Ramos (cell line): ENCODE data around the gene LPCAT1.
"Not testable (repeated sequence)": the region's sequence is repeated elsewhere in the genome, so short reads cannot be mapped to it uniquely, and the experiment has no call there.

Experiments
- in situ Hi-C: fragments of 300-500 bp; cut with MboI; formaldehyde crosslinking; loops from one replicate; pipeline ENCODE4 v1.14.3; 2022; ENCODE audit warnings: low sequenced_read_pairs; ENCODE audit not compliant: unreplicated experiment

Gene LPCAT1

DNA sequence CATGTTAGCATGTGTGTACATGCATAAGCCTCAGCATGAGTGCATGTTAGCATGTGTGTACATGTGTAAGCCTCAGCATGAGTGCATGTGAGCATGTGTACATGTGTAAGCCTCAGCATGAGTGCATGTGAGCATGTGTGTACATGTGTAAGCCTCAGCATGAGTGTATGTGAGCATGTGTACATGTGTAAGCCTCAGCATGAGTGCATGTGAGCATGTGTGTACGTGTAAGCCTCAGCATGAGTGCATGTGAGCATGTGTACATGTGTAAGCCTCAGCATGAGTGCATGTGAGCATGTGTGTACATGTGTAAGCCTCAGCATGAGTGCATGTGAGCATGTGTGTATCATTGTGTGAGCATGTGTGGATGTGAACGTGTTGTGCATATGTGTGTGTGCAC is 64.3 kb downstream of the LPCAT1 start:
- in situ Hi-C loops: not testable (repeated sequence)

GRCh38 chr5:1456110-1456881 is 67.5 kb downstream of the LPCAT1 start:
- in situ Hi-C loops: not testable (repeated sequence)

DNA sequence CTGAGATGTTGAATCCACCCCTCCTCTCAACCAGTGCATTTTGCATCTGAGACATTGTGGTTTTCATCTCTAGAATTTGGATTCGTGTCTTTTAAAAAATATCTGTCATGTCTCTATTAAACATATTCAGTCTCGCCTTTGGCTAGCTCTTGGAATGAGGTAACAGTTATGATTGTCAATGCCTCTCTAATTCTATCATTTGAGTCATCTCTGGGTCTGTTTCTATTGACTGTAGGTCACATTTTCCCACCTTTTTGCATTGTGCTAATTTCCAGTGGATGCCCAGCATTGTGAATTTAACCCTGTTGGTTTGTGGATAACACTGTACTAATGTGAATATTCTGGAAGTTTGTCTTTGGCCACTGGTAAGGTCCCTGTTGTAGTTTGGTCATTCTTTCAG is 70.1 kb downstream of the LPCAT1 start:
- in situ Hi-C loops: no loop called here

DNA sequence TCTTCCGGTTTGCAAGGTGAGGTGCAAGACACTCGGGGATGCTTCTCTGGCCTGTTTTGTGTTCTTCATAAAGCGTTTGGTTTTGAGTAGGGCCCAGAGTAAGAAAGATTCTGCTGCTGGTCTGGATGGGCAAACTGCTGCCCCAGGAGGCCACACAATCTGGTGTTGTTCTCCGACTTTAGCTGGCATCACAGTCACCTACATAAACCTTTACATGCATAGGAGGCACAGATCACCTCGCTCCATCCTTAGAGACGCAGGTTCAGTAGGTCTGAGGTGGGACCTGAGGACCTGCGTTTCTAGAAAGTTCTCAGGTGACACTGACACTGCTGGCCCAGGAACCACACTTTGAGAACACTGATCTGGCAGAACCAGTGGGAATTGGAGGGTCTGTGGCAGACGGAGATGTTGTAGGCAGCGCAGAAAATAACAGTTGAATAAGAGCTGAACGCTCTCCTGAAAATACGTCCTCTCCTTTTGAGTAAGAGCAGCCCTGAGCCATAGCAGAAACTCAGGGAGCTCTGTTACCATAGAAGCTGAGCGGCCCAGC is 74.6 kb downstream of the LPCAT1 start:
- in situ Hi-C loops: no loop called here

- in situ Hi-C loops: no loop called here
Observed at GRCh38 chr5:1448511-1449011, 75.2 kb downstream of the LPCAT1 start.

DNA sequence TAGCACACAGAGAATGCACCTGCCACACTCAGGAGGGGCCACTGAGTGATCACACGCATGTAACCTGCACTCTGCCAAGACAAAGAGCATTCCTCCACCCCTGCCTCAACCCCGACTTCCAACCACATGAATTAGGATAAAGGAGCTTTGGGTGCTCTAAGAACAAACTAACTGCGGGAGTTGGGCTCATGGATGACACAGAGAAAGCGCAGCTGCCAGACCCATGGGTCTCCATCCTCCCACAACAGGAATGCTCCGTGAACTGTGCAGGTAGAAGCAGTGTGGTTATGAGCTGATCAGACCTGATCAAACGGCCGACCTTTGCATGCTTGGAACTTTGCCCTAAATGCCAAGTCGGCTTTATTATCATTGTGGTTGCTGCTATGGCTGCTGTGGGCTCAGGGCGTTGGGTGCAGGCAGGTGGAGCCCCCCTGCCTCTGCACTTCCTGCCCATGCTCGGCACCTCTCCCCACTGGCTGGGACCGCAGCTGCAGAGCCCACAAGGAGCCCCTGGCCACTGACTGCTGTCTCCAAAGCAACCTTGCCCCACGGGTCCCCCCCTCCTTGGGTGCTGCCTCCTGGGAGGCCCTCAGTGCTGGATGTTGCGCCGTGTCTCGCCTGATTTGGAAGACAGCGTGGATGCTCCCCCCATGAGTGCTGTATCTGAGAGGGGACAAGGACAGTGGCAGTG is 75.9 kb downstream of the LPCAT1 start:
- in situ Hi-C loops: no loop called here

DNA sequence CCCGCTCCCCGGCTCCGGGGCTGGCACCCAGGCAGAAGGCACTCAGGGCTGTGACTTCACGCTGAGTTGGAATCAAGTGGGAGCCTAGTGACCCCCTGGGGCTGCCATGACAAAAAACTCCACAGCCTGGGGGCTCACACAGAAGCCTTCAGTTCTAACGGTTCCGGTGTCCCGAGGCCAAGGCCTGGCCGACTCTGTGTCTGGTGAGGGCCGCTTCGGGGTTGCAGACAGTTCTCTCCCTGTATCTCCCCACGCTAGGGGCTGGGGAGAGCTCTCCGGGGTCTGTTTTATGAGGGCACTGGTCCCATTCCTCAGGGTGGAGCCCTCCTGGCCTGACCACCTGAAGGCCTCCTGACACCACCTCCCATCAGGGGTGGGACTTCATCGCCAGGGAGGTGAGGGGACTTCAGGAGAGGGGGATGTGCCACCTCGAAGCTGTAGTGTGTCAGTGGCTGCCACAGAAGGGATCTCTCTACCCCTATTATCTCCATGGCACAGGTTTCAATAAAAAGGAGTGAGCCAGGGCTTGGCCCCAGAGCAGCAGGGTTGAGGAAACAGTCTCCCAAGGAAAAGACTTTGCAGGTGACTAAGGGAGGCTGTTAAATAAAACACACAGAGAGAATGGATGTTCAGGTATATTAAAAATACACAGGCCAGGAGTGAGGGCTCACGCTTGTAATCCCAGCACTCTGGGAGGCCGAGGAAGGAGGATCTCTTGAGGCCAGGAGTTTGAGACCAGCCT is 77.0 kb downstream of the LPCAT1 start:
- in situ Hi-C loops: no loop called here

GRCh38 chr5:1445689-1446601 is 77.8 kb downstream of the LPCAT1 start:
- in situ Hi-C loops: no loop called here

- in situ Hi-C loops: no loop called here
Observed at GRCh38 chr5:1445313-1445688, 78.5 kb downstream of the LPCAT1 start, which contains the start of gene SLC6A3. TSS of gene SLC6A3 (minus strand) at chr5:1445440. CDS start at chr5:1443197, 2,243 bp downstream.

DNA sequence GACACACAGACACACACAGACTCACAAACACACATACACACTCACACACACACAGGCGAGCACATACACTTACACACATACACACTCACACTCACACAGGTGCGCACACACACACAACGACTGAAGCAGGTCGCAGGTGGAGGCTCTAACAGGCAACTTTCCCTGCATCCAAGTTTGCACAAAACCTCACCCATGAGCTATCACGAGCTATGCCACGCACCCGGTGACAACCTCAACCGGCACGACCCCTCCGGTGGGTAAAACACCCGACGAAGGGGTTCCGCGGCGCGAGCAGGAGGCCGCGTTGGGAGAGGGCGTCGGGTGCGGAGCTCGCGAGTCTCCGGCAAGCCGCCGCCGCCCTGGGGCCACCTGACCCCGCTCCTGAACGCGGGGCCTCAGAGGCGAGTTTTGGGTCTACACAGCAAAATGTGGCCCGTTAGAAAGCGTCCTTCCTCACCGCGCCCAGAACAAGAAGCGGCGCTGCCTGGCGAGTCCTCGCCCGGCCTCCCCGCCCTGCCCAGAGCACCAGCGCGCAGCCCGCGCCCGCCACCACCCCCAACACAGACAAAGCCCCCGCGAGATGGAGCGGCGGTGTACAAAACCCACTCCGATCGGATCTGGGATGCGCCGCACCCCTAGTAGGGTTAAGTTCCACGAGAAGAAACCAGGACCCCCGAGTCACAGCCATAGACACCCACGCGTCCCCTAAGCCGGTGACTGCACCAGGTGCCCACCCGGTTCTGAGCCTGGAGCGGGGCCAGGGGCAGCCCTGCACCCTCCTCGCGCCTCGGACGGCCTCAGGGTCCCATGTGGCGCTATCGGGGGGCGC is 79.2 kb downstream of the LPCAT1 start:
- in situ Hi-C loops: no loop called here

- in situ Hi-C loops: no loop called here
Observed at GRCh38 chr5:1443991-1444360, 79.8 kb downstream of the LPCAT1 start.

DNA sequence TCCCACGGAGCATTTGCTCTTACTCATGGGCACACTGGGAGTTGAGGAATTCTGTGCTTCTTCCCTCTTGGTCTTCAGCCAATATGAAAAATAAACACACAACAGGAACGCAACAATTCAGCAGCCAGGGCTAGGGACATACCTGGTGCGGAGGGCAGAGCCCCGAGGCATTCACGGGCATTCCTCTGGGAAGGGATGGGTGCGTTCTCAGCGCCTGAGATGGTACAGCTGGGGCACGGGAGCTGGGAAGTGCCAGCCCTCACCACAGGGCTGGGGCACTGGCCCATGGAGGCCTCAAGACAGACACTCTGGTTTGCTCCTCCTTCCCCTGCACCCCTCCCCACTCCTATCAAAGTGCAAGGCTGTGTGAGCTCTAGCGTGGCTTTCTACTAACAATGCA is 80.6 kb downstream of the LPCAT1 start:
- in situ Hi-C loops: no loop called here

- in situ Hi-C loops: no loop called here
Observed at GRCh38 chr5:1442222-1443145, 81.3 kb downstream of the LPCAT1 start.

- in situ Hi-C loops: no loop called here
Observed at GRCh38 chr5:1441166-1441865, 82.4 kb downstream of the LPCAT1 start.

- in situ Hi-C loops: no loop called here
Observed at GRCh38 chr5:1440098-1440493, 83.7 kb downstream of the LPCAT1 start.

DNA sequence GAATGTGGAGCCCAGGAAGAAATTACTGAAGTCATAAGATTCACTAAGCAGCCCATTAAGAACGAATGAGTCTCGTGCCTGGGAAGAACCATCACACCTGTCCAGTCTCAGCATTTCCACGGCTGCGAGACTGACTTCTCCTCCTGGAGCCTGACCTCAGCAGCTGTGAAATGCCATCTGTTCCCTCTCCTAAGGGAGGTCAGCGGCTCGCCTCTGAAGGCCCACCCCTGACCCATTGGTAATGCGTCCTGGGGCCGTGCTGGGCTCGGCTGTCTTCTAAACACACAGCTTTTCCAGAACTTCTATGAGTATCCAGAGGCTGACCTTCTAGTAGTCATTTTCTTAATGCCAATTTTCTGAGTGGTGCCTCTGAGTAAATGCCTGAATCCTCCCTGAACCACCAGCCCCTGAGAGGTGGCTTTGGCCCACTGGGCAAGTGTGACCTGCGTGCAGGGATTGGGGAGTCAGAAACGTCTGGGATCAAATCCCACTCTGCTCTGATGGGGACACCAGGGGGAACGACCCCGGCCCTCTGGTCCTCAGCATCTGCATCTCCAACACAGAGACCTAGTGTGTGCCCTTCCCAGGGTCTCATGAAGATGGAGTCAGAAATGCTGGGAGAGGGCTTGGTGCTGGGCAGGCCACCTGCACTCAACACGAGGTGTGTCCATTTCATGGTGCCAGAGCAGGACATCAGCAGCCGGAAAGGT is 84.2 kb downstream of the LPCAT1 start:
- in situ Hi-C loops: no loop called here

DNA sequence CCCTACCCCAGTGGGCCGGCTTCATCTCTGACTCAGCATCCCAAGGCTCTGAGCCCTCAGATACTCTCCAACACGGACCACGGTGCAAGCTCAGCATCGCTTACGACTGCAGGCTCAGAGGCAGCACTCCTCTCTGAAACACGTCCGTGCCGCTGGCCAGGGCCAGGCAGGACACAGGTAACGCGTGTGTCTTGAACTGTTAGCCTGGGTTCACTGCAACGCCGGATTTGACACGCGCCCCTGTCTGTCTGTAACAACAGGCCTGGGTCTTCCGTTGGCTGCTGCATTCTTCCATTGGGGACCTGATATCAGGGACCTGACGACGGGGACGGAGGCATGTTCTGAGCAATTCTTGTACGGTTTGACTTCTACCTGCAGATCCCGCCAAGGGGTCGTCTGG is 84.9 kb downstream of the LPCAT1 start:
- in situ Hi-C loops: no loop called here
